ENCODE data around the gene HIGD1C.
A peak's percentile ranks its signal among the peaks of the same experiment; 100 is the strongest.

HIGD1C gene

GRCh38 chr12:50923361-50924130 lies 28.8 kb upstream of the HIGD1C start:
- no peaks in the 10 kb centered on the region for H3K27me3 ChIP-seq (ENCODE audit: insufficient read depth, poor library complexity, severe bottlenecking)
- peak overlapping the region; percentile 75 for H3K27ac ChIP-seq (replicated peaks)
- TF ChIP-seq SPI1 (IDR thresholded peaks at IDR 0.05; ENCODE audit: borderline replicate concordance, low read depth) (peak; percentile 43; the same call in 1 of the 2 replicates), GABPA (IDR thresholded peaks at IDR 0.05; ENCODE audit: low read depth) (no peak)
- DNase-seq (ENCODE audit: low read depth in 1 of 2, low spot score in 1 of 2): no peak
- H3K4me3 ChIP-seq (replicated peaks; ENCODE audit: insufficient read depth, low read length): peak overlapping the region; percentile 14; the same call in 1 of the 2 replicates

- no peak for TF ChIP-seq GABPA (IDR thresholded peaks at IDR 0.05; ENCODE audit: low read depth)
- TF ChIP-seq, protein P1, sequence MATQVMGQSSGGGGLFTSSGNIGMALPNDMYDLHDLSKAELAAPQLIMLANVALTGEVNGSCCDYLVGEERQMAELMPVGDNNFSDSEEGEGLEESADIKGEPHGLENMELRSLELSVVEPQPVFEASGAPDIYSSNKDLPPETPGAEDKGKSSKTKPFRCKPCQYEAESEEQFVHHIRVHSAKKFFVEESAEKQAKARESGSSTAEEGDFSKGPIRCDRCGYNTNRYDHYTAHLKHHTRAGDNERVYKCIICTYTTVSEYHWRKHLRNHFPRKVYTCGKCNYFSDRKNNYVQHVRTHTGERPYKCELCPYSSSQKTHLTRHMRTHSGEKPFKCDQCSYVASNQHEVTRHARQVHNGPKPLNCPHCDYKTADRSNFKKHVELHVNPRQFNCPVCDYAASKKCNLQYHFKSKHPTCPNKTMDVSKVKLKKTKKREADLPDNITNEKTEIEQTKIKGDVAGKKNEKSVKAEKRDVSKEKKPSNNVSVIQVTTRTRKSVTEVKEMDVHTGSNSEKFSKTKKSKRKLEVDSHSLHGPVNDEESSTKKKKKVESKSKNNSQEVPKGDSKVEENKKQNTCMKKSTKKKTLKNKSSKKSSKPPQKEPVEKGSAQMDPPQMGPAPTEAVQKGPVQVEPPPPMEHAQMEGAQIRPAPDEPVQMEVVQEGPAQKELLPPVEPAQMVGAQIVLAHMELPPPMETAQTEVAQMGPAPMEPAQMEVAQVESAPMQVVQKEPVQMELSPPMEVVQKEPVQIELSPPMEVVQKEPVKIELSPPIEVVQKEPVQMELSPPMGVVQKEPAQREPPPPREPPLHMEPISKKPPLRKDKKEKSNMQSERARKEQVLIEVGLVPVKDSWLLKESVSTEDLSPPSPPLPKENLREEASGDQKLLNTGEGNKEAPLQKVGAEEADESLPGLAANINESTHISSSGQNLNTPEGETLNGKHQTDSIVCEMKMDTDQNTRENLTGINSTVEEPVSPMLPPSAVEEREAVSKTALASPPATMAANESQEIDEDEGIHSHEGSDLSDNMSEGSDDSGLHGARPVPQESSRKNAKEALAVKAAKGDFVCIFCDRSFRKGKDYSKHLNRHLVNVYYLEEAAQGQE (IDR thresholded peaks at IDR 0.05; ENCODE audit: insufficient replicate concordance, low read depth): peak; percentile 56
- H3K27me3 ChIP-seq (ENCODE audit: insufficient read depth, poor library complexity, severe bottlenecking): no peaks in the 10 kb centered on the region
- peak overlapping the region; percentile 75 for H3K27ac ChIP-seq (replicated peaks)
- H3K4me3 ChIP-seq (replicated peaks; ENCODE audit: insufficient read depth, low read length): peak overlapping the region; percentile 14; the same call in 1 of the 2 replicates
- DNase-seq (ENCODE audit: low read depth in 1 of 2, low spot score in 1 of 2): no peak
Observed at GRCh38 chr12:50924131-50924438, 28.3 kb upstream of the HIGD1C start.

- peak overlapping the region; percentile 46 for H3K4me3 ChIP-seq (replicated peaks; ENCODE audit: insufficient read depth, low read length)
- peak overlapping the region; percentile 75 for H3K27ac ChIP-seq (replicated peaks)
- DNase-seq (ENCODE audit: low read depth in 1 of 2, low spot score in 1 of 2): peak; percentile 73 to 83
- TF ChIP-seq, protein P2, sequence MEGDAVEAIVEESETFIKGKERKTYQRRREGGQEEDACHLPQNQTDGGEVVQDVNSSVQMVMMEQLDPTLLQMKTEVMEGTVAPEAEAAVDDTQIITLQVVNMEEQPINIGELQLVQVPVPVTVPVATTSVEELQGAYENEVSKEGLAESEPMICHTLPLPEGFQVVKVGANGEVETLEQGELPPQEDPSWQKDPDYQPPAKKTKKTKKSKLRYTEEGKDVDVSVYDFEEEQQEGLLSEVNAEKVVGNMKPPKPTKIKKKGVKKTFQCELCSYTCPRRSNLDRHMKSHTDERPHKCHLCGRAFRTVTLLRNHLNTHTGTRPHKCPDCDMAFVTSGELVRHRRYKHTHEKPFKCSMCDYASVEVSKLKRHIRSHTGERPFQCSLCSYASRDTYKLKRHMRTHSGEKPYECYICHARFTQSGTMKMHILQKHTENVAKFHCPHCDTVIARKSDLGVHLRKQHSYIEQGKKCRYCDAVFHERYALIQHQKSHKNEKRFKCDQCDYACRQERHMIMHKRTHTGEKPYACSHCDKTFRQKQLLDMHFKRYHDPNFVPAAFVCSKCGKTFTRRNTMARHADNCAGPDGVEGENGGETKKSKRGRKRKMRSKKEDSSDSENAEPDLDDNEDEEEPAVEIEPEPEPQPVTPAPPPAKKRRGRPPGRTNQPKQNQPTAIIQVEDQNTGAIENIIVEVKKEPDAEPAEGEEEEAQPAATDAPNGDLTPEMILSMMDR (IDR thresholded peaks at IDR 0.05; ENCODE audit: insufficient read depth, low read length): no peak
- peak; percentile 84 for TF ChIP-seq SPI1 (IDR thresholded peaks at IDR 0.05; ENCODE audit: borderline replicate concordance, low read depth)
- H3K27me3 ChIP-seq (ENCODE audit: insufficient read depth, poor library complexity, severe bottlenecking): no peaks in the 10 kb centered on the region
Observed at GRCh38 chr12:50924439-50925341, 27.7 kb upstream of the HIGD1C start.

GRCh38 chr12:50925342-50925651 lies 27.0 kb upstream of the HIGD1C start:
- no peaks in the 10 kb centered on the region for H3K27me3 ChIP-seq (ENCODE audit: insufficient read depth, poor library complexity, severe bottlenecking)
- peak overlapping the region; percentile 75 for H3K27ac ChIP-seq (replicated peaks)
- peak in 1 of 2 experiments; percentile 5 for DNase-seq (ENCODE audit: low read depth in 1 of 2, low spot score in 1 of 2)
- no peak for TF ChIP-seq POLR2AphosphoS5 (IDR thresholded peaks at IDR 0.05; ENCODE audit: low read depth)
- TF ChIP-seq, protein P1 (IDR thresholded peaks at IDR 0.05; ENCODE audit: insufficient replicate concordance, low read depth): no peak
- no peak for TF ChIP-seq GABPA (IDR thresholded peaks at IDR 0.05; ENCODE audit: low read depth)
- TF ChIP-seq, protein P2 (IDR thresholded peaks at IDR 0.05; ENCODE audit: insufficient read depth, low read length): no peak
- no peak for TF ChIP-seq SPI1 (IDR thresholded peaks at IDR 0.05; ENCODE audit: borderline replicate concordance, low read depth)
- peak overlapping the region; percentile 46 for H3K4me3 ChIP-seq (replicated peaks; ENCODE audit: insufficient read depth, low read length)
